Mesodermal cell (in vitro differentiated cells): ENCODE results near the gene PAFAH1B1.

Experiments
- H3K27ac ChIP-seq: 2 replicates; pipeline ENCODE4 v1.7.0; 2013; ENCODE audit warnings: mild to moderate bottlenecking, low read depth, low read length, moderate library complexity; ENCODE audit not compliant: severe bottlenecking
- H3K36me3 ChIP-seq: 2 replicates; pipeline ENCODE4 v1.7.1; 2013; ENCODE audit warnings: mild to moderate bottlenecking, low read length, moderate library complexity; ENCODE audit not compliant: control insufficient read depth, insufficient read depth
- H3K4me1 ChIP-seq: one replicate; pipeline ENCODE4 v1.7.1; 2013; ENCODE audit warnings: mild to moderate bottlenecking, low read length; ENCODE audit not compliant: insufficient read depth, control insufficient read depth, poor library complexity, severe bottlenecking
- H3K4me3 ChIP-seq: 2 replicates; pipeline ENCODE4 v1.7.0; 2013; ENCODE audit warnings: low read length, control low read depth, mild to moderate bottlenecking; ENCODE audit not compliant: insufficient read depth, poor library complexity, severe bottlenecking; ENCODE audit errors: extremely low read depth
- H3K9me3 ChIP-seq: 2 replicates; pipeline ENCODE4 v1.7.1; 2013; ENCODE audit warnings: mild to moderate bottlenecking, low read length, moderate library complexity; ENCODE audit not compliant: control insufficient read depth
- WGBS, 2 experiments: methylation state at CpG; one replicate each; pipeline ENCODE4 v1.1.5; 2013; ENCODE audit warnings: missing lambda C conversion rate in 2 of 2; ENCODE audit not compliant: insufficient coverage in 2 of 2; 5-methylcytosine and 5-hydroxymethylcytosine counted together

PAFAH1B1 gene

DNA sequence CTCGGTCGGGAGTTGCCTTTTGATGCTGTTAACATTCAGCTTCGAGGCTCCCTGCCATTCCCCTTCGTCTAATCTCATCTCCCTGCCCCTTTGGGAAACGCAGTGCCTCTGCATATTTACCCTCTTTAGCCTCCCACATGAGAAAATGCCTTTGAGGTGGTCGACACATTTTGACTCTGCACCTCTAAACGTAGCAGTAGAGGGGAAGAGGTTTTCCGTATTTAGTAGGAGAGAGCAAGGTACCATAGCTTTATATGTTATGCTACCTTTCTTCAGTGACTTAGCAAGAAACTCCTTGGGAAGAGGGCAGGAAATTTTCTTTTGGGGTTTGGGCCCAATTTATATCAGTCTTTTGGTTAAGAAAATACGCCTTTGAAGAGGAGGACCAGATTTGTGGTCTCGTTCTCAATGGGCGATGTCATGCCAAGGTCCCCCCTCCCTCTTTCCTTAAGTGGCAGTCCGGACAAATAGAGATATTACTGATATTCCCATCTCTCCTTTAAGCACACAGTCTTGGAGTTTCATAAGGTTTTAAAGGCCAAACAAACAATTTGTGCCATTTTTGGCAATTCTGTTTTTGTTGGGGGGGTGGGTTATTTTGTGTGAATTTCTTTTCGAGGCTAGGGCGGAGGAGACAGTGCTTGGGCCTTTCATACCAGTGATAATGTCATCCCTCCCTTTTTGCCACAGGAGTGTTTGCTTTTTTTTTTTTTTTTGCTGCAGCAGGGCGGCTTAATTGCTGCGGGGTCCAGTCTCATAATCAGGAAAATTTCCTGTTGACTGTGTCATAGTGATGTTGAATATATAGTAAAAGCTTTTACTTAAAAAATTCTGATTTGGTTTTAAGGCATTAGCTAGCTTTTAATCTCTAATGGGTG is 1.5 kb downstream of the PAFAH1B1 start:
- peak overlapping the region; percentile 99 for H3K27ac ChIP-seq
- peaks cover 8% of the 10 kb centered on the region for H3K36me3 ChIP-seq
- no peaks in the 10 kb centered on the region for H3K4me1 ChIP-seq
- H3K4me3 ChIP-seq, result peak overlapping the region; percentile 100
- 0 to 3% methylated on average over 4 to 8 of the region's 16 CpGs for WGBS, 2 experiments
- H3K9me3 ChIP-seq, result no peaks in the 10 kb centered on the region

DNA sequence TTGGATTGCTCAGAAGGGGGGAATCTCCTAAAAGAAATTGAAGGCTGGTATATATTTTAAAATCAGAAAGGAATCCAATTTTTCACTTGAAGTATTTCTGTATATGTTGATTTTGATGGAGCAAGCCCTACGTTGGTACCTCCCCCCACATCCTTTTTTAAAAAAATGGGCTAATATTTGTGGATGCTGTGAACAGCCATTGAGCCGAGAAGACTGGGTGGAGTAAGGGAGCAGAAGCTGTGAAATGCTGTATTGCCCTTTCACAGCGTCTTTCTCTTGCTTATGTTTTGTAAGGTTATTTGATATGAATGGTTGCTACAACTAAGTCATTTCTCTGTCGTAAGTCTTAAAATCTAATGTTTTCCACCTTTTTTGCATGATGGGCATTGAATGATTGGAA is 2.3 kb downstream of the PAFAH1B1 start:
- Histone ChIP-seq H3K36me3 (peaks cover 10% of the 10 kb centered on the region), H3K9me3 (no peaks in the 10 kb centered on the region), H3K4me3 (peak overlapping the region; percentile 100), H3K4me1 (peaks cover 2% of the 10 kb centered on the region), H3K27ac (no peak overlapping the region)
- WGBS, 2 experiments, result 35 to 44% methylated on average over 2 of the region's 4 CpGs

- peaks cover 4% of the 10 kb centered on the region for H3K4me1 ChIP-seq
- H3K9me3 ChIP-seq, result no peaks in the 10 kb centered on the region
- 90 to 100% methylated on average over 2 of the region's 8 CpGs for WGBS, 2 experiments
- peaks cover 17% of the 10 kb centered on the region for H3K36me3 ChIP-seq
- H3K27ac ChIP-seq, result no peak overlapping the region
- no peak overlapping the region for H3K4me3 ChIP-seq
Observed at GRCh38 chr17:2598166-2598565, 4.7 kb downstream of the PAFAH1B1 start.

DNA sequence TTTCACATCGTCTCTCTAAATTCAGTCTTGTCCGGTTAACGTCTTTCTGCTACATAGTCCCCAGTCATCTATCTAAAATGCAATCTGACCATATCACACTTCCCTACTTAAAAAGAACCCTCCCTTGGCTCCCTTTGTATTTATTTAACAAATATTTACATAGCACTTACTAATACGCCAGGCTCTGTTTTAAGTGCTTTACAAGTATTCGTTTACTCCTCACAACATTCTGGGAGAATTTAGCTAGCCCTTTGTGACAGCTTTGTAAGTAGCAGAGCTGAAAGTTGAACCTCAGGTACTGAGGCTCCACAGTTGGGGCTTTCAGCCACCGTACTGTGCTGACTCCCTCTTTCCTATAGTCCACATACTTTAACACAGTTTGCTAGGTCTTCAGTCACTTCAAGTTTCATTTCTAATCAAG is 9.2 kb downstream of the PAFAH1B1 start:
- H3K4me1 ChIP-seq, result peaks cover 4% of the 10 kb centered on the region
- H3K27ac ChIP-seq, result no peak overlapping the region
- no peak overlapping the region for H3K4me3 ChIP-seq
- no peaks in the 10 kb centered on the region for H3K9me3 ChIP-seq
- H3K36me3 ChIP-seq, result peaks cover 44% of the 10 kb centered on the region
- WGBS, 2 experiments, result 87 to 90% methylated on average over 4 to 5 of the region's 6 CpGs

DNA sequence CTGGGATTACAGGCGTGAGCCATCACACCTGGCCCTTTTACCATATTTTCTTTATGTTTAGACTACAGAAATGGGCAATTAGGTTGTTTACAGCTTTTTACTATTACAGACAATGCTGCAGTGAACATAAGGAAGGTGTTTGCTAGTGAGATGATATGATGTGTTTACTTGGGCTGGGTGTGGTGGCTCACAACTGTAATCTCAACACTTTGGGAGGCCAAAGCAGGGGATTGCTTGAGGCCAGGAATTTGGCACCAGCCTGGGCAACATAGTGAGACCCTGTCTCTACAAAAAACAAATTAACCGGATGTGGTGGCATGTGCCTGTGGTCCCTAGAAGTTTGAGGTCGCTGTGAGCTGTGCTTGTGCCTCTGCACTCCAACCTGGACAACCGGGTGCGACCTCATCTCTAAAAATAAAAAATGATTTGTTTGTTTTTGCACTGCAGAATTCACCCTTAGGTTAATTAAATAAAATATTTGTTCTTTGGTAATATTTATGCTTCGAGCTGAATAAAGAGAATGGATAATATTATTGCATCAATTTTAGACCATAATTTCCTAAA is 15.0 kb downstream of the PAFAH1B1 start:
- Histone ChIP-seq H3K9me3 (no peaks in the 10 kb centered on the region), H3K4me1 (peaks cover 5% of the 10 kb centered on the region), H3K4me3 (no peak overlapping the region), H3K27ac (no peak overlapping the region), H3K36me3 (peaks cover 38% of the 10 kb centered on the region)
- WGBS, 2 experiments, result 80 to 87% methylated on average over 1 to 3 of the region's 6 CpGs

- H3K27ac ChIP-seq, result no peak overlapping the region
- no peak overlapping the region for H3K4me3 ChIP-seq
- peaks cover 5% of the 10 kb centered on the region for H3K4me1 ChIP-seq
- no peaks in the 10 kb centered on the region for H3K9me3 ChIP-seq
- 96 to 100% methylated on average over 7 of the region's 7 CpGs for WGBS, 2 experiments
- peaks cover 38% of the 10 kb centered on the region for H3K36me3 ChIP-seq
Observed at GRCh38 chr17:2609091-2609490, 15.6 kb downstream of the PAFAH1B1 start.

GRCh38 chr17:2610195-2611175 is 17.0 kb downstream of the PAFAH1B1 start:
- WGBS, 2 experiments, result 96% methylated on average over 2 of the region's 3 CpGs; no CpG with 5 or more reads in 1 of the 2 experiments
- Histone ChIP-seq H3K27ac (no peak overlapping the region), H3K4me3 (no peak overlapping the region), H3K4me1 (peaks cover 5% of the 10 kb centered on the region), H3K36me3 (peaks cover 36% of the 10 kb centered on the region), H3K9me3 (no peaks in the 10 kb centered on the region)

GRCh38 chr17:2611627-2612026 is 18.2 kb downstream of the PAFAH1B1 start:
- Histone ChIP-seq H3K27ac (no peak overlapping the region), H3K4me3 (no peak overlapping the region), H3K4me1 (peaks cover 5% of the 10 kb centered on the region), H3K9me3 (no peaks in the 10 kb centered on the region), H3K36me3 (peaks cover 38% of the 10 kb centered on the region)
- 87 to 94% methylated on average over 4 to 7 of the region's 7 CpGs for WGBS, 2 experiments

DNA sequence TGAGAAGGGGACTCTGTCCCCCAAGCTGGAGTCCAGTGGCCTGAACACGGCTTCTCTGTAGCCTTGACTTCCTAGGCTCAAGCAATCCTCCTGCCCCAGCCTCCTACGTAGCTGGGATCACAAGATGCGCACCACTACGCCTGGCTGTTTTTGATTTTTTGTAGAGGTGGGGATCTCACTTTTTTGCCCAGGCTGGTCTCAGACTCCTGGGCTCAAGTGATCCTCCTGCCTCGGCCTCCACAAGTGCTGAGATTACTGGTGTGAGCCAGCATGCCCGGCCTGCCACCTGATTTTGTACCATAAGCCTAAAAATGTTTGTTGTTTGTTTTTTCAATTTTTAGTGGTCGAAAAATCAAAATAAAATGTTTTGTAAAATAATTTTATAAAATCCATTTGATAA is 19.2 kb downstream of the PAFAH1B1 start:
- H3K4me3 ChIP-seq, result no peak overlapping the region
- no peaks in the 10 kb centered on the region for H3K9me3 ChIP-seq
- peaks cover 48% of the 10 kb centered on the region for H3K36me3 ChIP-seq
- peaks cover 5% of the 10 kb centered on the region for H3K4me1 ChIP-seq
- no peak overlapping the region for H3K27ac ChIP-seq
- 85 to 100% methylated on average over 1 to 2 of the region's 7 CpGs for WGBS, 2 experiments

DNA sequence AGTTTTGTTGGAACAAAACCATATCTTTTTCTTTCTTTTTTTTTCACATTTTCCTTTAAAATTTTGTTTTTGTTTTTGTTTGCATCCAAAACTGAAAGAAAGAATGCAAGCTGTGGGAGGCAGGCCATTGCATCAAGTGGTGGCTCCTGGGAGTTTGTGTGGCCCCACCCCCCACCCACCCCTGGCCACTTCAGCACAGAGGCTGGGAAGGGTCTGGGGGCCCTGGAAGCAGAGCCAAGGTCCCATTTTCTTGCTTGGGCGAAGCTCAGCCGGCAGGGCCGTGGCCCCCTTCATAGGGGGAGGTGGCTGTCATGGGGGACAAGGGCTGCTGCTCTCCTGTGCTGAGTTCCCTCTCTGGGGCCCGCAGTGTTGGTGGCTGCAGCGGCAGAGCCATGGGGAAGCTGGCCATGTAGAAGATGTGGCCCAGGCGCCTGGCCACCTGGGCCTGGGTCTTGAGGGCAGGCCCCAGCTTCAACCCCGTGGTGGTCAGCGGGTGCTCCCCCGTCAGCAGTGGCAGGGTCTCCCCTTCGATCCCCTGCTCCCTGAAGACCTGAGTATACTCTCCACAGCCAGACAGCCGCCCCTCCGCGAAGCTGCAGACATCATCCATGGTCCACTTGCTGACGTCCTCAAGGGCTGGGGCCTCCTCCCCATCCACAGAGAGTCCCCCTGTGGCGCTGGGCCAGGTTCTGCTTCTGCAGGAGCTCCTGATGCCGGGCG is 19.8 kb downstream of the PAFAH1B1 start:
- 92 to 98% methylated on average over 15 to 16 of the region's 17 CpGs for WGBS, 2 experiments
- H3K36me3 ChIP-seq, result peaks cover 53% of the 10 kb centered on the region
- no peak overlapping the region for H3K27ac ChIP-seq
- no peak overlapping the region for H3K4me3 ChIP-seq
- H3K9me3 ChIP-seq, result no peaks in the 10 kb centered on the region
- peaks cover 5% of the 10 kb centered on the region for H3K4me1 ChIP-seq
